Stimulated activated CD8-positive, alpha-beta memory T cell treated with anti-CD3 and anti-CD28 coated beads, Interleukin-12 subunit alpha, Interleukin-12 subunit beta, amount 100 ng/mL, for 24 hours (primary cell): Measurements from ENCODE around the gene KIRREL3.

Experiments
- DNase-seq: peaks from one replicate; pipeline ENCODE4 v3.0.0-alpha.2; 2020; ENCODE audit errors: extremely low read depth

The KIRREL3 gene

DNA sequence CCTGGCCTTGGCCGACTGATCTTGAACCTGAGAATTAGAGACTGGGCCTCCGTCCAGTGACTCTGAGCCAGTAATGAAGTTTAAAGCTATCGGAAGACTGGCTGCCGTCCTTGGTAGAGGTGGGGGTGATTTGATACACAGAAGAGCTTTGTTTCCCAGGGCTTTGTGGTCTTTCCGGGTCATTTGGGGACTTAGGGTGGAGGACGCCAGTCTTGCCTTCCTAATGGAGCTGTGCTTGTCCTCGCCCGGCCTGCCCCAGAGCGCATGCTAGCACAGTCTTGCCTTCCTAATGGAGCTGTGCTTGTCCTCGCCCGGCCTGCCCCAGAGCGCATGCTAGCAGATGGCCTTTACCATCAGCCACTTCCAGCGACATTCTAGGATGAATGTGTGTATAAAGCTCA lies 579.3 kb downstream of the KIRREL3 start:
- DNase-seq: no peak

DNA sequence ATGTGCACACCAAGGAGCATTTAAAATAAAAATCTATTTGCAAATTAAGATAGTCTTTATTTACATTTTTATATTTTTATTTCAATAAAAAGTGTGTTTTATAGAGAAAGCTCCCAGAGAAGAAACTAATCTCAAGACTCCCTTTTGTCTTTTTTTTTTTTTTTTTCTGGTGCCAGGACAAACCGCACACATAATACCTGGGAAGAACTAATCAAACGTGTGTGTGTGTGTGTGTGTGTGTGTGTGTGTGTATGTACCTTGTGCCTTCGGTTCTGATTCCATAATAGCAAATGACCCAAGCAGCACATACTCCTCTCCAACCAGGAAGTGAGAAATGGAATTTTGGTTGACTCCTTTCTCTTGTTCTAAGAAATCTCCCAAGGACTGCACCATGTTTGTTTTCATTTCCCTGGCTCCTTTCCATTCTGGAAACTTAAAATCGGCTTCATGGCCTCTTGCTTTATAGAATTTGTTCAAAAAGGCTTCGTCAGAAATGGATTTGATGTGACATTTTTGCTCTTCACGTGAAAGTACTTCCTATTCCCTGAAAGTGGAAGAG lies 579.8 kb downstream of the KIRREL3 start:
- no peak for DNase-seq

DNA sequence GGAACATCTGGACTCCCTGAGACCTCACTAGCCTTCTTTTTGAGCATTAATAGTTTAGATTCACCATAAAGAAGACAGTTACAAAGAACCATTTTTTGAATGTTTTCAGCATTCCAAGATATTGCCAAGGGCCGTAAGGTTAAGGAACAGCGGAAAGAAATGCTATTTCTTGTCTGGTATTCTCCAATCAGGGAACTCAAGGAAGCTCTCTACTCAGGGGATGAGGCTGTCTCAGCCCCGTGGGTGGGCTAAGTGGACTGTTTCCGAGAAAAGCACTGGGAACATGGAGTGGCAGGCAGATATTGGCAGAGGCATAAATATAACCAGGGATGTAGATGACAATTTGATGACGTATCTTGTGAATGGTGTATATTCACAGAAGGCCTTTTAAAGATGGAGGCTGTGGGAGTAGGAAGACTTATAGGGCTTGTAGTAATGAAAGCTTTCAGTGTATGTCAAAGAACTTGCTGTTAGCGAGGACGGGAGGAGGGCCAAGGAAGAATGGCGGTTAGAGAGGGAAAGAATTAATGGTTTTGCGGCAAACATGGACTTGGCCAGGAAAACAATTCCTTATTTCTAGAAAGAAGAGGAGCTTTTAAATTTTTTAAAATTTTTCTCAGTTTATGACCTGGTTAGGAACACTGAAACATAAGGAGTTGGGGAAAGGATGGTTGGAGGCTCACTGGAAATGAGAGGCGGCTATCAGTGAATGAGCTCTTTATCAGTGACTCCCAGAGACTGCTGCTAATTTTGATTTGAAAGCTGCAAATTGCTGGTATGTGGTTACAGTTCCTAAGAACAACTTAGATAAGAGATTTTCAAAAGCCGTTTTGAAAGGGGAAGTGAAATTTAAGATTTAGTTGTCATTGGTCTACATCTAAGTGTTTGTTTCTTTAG lies 580.5 kb downstream of the KIRREL3 start:
- DNase-seq: no peak

DNA sequence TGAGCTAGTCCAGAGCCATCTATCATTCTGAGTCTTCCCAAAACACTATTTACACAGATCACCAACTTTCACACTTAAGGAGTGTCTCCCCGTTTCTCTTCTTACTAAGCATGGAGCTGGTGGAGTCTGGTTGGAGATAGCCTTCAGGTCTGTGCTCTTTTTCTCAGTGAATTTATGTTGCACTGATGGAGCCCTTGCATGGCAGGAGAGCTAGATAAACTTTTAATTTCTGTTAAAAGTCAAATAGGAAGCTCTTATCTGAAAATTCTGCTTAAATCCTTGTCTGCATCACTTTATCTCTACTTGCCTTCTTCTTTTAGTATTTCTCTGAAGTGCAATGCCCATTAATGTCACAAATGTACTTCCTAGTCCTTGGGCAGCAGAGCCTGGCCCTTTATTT lies 581.7 kb downstream of the KIRREL3 start:
- DNase-seq: no peak

DNA sequence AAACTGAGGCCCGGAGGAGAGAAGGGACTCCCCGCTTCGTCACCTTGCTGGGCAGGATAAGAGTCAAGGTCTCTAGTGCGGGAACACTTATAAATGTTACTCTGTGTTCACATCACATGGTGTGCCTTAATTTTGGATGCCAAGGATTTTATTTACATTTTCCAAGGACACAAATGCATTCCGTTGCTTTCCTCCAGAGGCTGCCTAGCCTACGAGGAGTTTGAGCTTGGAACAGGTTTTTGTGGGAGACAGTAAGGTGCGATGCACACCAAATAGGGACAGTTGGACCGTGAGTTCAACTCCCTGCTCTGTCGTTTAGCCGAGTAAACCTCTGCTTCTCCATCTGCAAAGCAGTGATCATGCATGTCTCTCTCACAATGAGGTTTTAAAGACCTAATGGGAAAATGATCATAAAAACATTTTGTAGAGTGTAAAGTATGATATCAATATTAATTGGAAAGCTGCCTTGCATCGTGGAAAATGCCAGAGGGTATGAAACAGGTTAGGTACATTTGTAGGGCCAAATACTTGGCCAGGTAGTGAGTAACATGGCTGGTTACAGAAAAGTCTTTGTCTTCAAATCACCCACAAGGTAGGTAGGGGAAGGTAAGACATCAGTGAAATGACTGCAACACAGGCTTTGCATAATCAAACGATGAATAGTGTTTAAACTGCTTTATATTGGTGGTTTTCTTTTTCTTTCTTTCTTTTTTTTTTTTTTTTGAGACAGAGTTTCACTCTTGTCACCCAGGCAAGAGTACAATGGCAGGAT lies 583.3 kb downstream of the KIRREL3 start:
- no peak for DNase-seq

DNA sequence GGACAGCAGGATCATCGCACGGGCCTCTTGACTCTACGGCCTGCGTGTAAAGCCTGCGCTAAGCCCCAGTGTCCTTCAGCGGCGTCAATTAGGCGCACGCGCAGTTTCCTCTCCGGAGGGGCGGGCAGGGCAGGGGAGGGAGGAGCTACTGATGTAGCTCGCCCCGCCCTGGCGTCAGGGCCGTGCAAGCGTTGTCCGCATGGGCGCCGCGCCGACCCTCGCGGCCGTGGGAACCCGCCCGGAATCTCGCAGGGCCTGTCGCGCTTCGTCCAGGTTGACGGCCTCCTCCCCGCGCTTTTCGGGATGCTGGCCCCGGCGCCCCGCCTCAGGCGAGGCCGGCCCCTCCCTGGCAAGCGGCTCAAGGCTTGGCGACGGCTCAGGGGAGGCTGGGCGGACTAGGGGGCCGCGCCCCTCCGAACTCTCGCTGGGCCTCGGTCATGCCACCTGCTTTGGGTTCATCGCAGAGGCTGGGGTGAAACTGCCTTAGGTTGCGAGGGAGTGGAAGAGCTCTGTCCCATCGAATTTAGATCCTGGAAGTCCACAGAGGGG lies 584.0 kb downstream of the KIRREL3 start:
- peak; percentile 32 for DNase-seq

DNA sequence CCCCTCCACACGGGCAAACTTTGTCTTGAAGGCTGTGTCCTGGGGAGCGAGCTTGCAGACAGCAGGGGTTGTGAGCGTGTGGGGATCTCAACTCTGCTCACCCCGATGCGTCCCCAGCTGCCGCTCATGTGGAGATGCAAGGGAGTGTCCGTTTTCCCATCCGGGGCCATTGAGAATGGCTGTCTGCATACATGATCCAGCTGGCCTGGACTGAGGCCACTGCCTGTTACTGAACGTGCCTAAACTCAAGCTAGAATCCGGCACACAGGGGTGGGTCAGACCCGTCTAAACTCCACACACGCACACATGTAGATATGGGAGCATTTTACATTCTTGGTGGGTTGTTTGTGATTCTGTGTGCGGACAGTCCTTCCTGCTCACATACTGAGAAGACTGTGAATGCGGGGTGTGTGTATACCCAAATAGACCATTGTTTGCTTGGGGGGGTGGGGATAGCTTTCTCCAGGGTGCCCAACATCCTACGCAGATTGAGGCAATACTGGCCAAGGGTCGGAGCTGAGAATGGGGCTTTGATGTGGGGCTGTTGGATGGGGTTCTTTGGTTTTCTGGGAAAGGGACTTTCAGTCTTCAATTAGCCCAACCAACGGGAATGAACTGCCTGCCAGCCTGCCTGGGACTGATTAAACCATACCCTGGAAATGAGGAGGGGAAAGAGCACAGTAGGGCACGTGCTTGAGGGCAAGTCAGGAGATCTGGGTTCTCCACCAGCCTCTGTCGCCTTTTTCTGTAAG lies 584.7 kb downstream of the KIRREL3 start:
- DNase-seq: no peak

DNA sequence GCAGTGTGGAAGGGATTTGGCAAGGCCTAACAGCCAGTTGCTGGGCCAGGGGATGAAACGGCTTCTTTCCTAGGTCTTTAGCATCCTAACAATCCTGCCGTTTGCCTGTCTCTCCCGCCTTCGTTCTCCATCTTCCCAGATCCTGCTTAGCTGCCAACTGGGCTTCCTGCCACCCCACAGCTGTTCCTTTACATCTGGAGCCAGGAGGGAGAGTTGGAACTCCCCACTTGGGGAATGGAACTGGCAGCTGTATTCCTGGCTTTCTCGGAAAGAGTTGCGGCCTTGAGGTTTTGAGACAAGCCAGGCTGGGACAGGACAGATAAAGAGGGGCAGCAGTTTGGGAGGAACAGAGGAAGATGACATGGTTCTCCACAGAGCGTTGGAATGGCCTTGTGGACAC lies 585.4 kb downstream of the KIRREL3 start:
- DNase-seq: no peak

DNA sequence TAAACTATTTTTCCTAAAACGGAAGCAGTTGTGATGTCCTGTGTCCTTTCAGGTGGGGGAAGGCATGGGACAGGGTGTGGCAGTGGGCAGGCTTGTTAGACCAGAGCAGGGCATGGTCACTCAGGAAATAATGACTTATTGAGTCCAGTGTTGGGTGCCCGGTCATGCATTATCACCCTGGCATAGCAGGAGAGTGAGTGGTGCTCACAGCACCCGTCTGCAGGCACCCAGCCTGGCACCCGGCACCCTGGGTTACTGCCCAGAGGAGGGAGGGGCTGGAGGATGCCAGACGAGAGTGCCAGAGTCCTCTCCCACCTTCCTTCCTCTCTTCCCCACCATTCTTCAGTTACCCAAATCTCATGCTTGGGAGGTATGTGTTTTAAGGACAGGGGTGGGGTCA lies 586.0 kb downstream of the KIRREL3 start:
- no peak for DNase-seq

DNA sequence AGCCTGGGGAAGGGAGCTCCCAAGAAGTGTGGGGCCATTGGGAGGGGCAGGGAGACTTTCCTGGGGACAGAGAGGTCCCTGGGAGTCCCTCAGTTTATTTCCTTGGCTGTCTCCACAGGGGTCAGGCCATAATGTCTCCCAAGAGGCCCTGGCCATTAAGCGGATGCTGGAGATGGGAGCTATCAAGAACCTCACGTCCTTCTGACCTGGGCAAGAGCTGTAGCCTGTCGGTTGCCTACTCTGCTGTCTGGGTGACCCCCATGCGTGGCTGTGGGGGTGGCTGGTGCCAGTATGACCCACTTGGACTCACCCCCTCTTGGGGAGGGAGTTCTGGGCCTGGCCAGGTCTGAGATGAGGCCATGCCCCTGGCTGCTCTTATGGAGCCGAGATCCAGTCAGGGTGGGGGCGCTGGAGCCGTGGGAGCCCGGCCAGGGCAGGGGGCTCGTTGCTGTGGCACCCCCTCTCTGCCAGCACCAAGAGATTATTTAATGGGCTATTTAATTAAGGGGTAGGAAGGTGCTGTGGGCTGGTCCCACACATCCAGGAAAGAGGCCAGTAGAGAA lies 586.6 kb downstream of the KIRREL3 start:
- DNase-seq: no peak

DNA sequence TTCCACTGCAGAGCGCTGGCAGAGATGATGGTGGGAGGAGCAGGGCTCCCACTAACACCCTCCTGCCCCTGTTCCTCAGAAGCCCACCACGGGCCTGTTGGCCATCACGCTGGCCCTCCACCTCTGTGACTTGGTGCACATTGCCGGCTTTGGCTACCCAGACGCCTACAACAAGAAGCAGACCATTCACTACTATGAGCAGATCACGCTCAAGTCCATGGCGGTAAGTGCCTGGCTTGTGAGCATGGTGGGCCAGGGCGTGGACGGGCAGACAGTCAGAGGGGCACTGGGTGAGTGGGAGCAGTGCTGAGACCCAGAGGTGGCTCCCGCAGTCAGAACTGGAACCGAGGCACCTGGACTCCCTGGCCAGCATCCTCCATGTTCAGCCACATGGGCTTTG lies 587.1 kb downstream of the KIRREL3 start:
- no peak for DNase-seq

DNA sequence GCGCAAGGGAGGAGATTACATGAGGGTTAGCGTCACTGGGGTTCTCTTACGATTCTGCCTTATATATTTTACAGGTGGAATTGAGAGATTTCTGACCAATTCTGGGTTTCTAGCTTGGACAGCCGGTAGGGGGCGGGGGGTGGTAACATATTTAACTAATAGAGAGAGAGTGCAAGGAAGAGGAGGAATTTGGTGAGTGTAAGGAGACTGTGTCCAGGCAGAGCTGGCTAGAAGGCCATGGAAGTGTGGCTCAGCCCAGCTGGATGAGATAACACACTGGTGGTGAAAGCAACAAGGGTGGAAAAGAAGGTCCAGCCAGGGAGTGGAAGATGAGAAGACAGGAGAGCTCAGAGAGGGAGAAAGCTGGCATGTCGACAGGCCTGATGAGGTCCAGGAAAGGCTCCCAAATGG lies 588.6 kb downstream of the KIRREL3 start:
- no peak for DNase-seq

DNA sequence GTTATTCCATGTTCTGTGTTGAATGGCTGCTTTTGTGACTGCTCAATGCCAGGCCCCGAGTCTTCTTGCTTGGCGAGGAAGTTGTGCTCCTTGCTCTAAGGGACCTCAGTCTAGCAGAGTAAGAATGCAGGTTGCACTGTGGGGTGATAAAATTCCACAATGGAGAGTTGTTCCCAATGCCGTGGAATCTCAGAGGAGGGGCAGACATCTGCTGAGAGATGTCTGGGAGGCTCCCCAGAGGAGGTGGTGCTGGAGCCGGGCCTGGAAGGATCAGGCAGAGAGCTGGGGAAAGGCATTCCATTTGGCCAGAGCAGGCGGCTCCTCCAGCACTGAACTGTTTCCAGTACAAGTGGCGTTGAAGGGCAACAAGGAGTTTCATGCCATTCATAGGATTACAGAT lies 589.9 kb downstream of the KIRREL3 start:
- DNase-seq: no peak

DNA sequence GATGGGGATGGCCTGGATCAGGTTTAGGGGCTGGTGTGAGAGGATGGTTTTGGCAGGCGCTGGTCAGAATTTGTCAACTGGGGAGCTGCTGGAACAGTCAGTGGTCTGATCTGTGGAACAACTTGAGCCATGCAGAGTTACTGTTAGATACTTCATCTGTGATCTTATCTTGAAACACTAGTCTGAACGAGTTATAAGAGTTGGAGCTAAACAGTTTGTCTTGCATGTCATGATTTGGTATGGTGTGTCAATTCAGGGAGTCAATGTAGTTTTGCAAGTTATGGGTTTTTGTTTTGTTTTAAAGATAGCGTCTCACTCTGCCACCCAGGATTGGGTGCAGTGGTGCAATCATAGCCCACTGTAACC lies 591.0 kb downstream of the KIRREL3 start:
- DNase-seq: no peak

DNA sequence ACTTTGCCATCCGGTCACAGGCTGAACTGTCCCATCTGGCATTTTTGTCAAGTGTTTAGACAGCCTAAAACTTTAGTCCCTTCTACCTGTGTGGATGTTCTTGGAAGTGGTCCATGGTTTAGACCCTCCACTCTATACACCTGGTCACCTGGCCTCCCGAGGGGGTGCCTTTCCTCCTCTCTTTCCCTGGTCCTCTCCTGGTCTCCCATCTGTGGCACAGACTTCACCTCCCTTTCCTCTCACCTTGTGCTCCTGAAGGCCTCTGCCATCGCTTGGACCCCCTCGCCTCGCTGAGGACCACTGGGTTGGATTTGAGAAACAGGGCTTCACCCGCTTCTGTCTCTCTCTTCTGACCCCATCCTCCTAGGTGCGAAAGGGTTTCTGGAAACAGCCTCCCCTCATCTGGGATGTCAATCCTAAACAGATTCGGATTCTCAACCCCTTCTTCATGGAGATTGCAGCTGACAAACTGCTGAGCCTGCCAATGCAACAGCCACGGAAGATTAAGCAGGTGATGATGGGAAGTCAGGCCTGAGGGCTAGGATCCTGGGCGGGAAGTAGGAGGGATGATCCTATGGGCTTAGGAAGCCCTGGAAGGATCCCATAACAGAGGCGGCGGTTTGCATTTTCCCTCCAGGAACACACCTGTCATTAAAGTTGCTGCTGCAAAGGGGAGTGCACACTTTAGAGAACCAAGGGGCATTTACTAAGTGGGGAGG lies 591.5 kb downstream of the KIRREL3 start:
- DNase-seq: no peak

DNA sequence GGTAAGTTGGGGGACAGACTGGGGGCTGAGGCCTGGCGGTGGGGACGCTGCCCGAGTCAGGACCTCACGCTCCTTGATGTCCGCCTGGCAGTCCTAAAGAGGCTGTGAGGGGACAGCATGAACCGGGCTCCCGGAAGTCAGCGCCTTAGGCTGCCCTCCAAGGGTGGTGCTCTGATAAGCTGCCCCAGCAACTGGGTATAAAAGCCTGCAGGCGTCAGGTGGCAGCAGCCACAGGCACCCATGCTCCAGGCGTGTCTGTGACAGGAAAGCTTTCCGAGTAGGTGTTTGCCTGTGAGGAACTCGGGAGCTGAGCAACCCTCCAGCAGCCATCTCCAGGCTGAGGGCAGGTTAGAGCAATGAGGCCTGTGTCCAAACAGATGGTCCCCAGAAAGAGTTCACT lies 592.1 kb downstream of the KIRREL3 start:
- no peak for DNase-seq

DNA sequence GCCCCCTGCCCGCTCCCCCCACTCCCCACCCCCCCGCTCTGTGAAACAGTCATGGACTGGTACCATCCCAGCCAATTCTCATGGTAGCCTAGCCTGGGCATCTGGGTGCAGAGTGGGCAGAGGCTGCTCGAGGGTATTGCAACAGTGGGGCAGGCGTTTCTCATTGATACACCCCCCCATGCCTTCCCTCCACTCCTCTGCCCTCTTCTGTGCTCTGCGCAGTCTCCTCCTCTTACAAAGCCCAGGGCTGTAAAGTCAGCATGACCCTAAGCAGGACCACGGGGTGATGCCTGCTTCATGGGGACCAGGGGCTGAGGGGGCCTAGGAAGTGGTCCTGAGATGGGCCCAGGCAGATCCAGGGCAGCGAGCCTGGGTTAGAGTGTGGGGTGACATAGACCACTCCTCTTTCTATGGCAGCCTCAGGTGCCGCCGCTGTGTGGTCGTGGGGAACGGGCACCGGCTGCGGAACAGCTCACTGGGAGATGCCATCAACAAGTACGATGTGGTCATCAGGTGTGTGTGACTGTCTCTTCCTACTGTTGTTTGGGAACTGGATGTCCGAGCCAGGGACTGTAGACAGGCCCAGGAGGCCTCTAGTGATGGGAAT lies 592.8 kb downstream of the KIRREL3 start:
- DNase-seq: no peak

DNA sequence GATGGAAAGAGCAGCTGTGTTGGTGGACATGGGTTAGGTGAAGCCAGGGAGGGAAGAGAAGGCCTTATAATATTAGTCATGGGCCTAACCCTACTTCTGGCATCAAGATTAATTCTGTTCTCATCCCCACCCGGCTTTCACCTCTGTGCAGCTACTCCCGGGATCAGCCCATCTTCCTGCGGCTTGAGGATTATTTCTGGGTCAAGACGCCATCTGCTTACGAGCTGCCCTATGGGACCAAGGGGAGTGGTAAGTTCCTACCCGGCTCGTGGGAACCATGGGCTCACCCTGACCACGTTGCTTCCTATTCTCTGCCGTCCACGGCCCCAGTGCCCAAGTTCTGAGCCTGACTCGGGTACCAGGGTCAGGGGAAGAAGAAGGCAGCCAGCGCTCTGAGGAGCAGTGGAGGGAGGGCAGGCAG lies 593.5 kb downstream of the KIRREL3 start:
- DNase-seq: no peak

DNA sequence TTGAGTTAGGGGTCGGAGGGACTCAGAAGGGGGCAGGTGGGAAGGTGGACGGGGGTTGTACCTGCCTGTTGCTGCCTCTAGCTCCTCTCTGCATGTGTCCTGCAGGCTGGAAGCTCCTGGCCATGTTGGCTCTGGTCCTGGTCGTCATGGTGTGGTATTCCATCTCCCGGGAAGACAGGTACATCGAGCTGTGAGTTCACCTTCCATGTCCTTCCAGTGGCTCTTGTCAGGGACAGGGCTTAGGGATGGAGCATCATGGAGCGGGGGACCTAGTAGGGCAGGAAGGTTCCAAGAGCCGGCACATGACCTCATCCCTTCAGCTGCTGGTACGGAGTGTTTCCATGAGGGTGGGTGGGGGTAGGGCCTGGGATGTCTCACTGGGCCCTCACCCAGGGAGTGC lies 594.2 kb downstream of the KIRREL3 start:
- DNase-seq: no peak

DNA sequence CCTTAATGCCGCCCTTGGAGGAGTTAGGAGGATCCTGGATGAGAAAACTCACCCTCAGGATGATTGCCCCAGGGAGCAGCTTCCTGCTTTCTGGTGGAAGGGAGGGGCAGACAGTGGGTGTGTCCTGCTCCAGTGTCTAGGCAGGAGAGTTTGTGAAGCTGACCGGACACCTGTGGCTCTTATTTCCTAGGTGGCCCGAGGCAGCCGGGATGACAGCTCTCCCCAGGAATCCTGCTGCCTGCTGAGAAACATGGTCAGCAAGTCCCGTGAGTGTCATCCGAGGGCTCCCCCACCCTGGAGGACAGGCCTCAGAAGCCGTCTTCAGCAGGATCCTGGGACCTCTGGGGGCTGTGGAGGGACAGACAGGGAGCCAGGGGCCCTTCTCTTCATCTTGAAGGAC lies 594.7 kb downstream of the KIRREL3 start:
- DNase-seq: no peak
